Thoracic aorta (tissue), 2 donors: ENCODE data around the gene AK3. TPM values are rescaled to one million over a fixed set of nuclear protein-coding genes. Genes with fewer than 3 reads are reported as not detected.

Experiments used
- ATAC-seq: fragments of 150-250 bp; one replicate; pipeline ENCODE4 v1.8.0; 2017; ENCODE audit warnings: low read depth; ENCODE audit not compliant: insufficient number of reproducible peaks, low FRiP score
- DNase-seq: peaks from one replicate; pipeline ENCODE4 v3.0.0-alpha.2; 2020; ENCODE audit warnings: low spot score
- H3K27ac ChIP-seq, 2 donors: fragments of 200-600 bp; sonication (generic); 1 replicate in 1 of 2; 2 replicates in 1 of 2; pipeline ENCODE4 v1.5.1; 2016; ENCODE audit warnings: mild to moderate bottlenecking in 2 of 2, moderate library complexity in 2 of 2
- H3K27me3 ChIP-seq: fragments of 200-600 bp; sonication (generic); replicated peaks from 2 replicates; pipeline ENCODE4 v1.6.0; 2016; ENCODE audit warnings: mild to moderate bottlenecking; ENCODE audit not compliant: insufficient read depth
- H3K36me3 ChIP-seq: fragments of 200-600 bp; sonication (generic); one replicate; pipeline ENCODE4 v1.5.1; 2016
- H3K4me1 ChIP-seq, 2 donors: fragments of 200-600 bp; sonication (generic); 1 replicate in 1 of 2; 2 replicates in 1 of 2; pipeline versions ENCODE4 v1.5.1 to v1.6.0; 2016; ENCODE audit warnings: low read depth in 2 of 2, mild to moderate bottlenecking in 1 of 2; ENCODE audit not compliant: control insufficient read depth in 1 of 2
- H3K4me3 ChIP-seq: fragments of 200-600 bp; sonication (generic); 2 replicates; pipeline ENCODE4 v1.5.1; 2016; ENCODE audit warnings: mild to moderate bottlenecking
- H3K9me3 ChIP-seq: fragments of 200-600 bp; sonication (generic); 2 replicates; pipeline ENCODE4 v1.5.1; 2016
- CTCF ChIP-seq: fragments of 200-600 bp; sonication (generic); IDR thresholded peaks from one replicate; pipeline ENCODE4 v1.5.1; 2019; ENCODE audit warnings: antibody characterized with exemption
- total RNA-seq, 2 donors: library from RNA; depleted of rRNA; stranded (reverse); fragments of >200 nt; gene quantifications; one replicate each; pipeline versions ENCODE4 v1.1.0 to v1.2.3, GENCODE V29; 2016

The AK3 gene
- total RNA-seq, 2 donors from 2014 or later = 50.5 to 72.9 TPM

GRCh38 chr9:4684820-4685219 lies 56.2 kb downstream of the AK3 start:
- Histone ChIP-seq H3K9me3 (no peaks in the 10 kb centered on the region), H3K4me3 (no peak overlapping the region), H3K27me3 (no peaks in the 10 kb centered on the region), H3K4me1 (peaks cover 44 to 86% of the 10 kb centered on the region in 2 donors), H3K27ac (no peak overlapping the region), H3K36me3 (no peaks in the 10 kb centered on the region)
- ATAC-seq = no peak
- TF ChIP-seq CTCF = no peak
- no peak for DNase-seq

GRCh38 chr9:4680750-4681149 lies 60.3 kb downstream of the AK3 start:
- ATAC-seq = no peak

GRCh38 chr9:4680173-4680525 lies 60.9 kb downstream of the AK3 start:
- ATAC-seq = no peak
- DNase-seq = no peak
- TF ChIP-seq CTCF = no peak

More at GRCh38 chr9:4680750-4681149, 60.3 kb downstream of the AK3 start:
- H3K27me3 ChIP-seq = no peaks in the 10 kb centered on the region
- H3K4me3 ChIP-seq = peak overlapping the region; percentile 89
- H3K9me3 ChIP-seq = no peaks in the 10 kb centered on the region
- no peaks in the 10 kb centered on the region for H3K36me3 ChIP-seq
- H3K27ac ChIP-seq = peak overlapping the region; percentile 96 to 97
- no peak for DNase-seq
- peaks cover 11 to 45% of the 10 kb centered on the region in 2 donors for H3K4me1 ChIP-seq
- TF ChIP-seq CTCF = no peak

GRCh38 chr9:4679268-4680172 lies 61.5 kb downstream of the AK3 start, which contains the start of gene CDC37L1:
Gene CDC37L1, plus strand, starts transcription at chr9:4679569. Its CDS starts 199 bp downstream, at chr9:4679768.
- peak; percentile 85 for TF ChIP-seq CTCF
- H3K36me3 ChIP-seq = no peaks in the 10 kb centered on the region
- H3K27ac ChIP-seq = peak within 1 kb of the TSS; percentile 96 to 97
- no peaks in the 10 kb centered on the region for H3K27me3 ChIP-seq
- ATAC-seq = peak; percentile 97
- no peaks in the 10 kb centered on the region for H3K9me3 ChIP-seq
- DNase-seq = peak; percentile 92
- peak within 1 kb of the TSS; percentile 89 for H3K4me3 ChIP-seq
- peaks cover 10 to 33% of the 10 kb centered on the region in 2 donors for H3K4me1 ChIP-seq

More at GRCh38 chr9:4680173-4680525, 60.9 kb downstream of the AK3 start:
- Histone ChIP-seq H3K36me3 (no peaks in the 10 kb centered on the region), H3K4me3 (peak overlapping the region; percentile 89), H3K27me3 (no peaks in the 10 kb centered on the region), H3K27ac (peak overlapping the region; percentile 96 to 97), H3K9me3 (no peaks in the 10 kb centered on the region), H3K4me1 (peaks cover 10 to 39% of the 10 kb centered on the region in 2 donors)

- no peaks in the 10 kb centered on the region for H3K27me3 ChIP-seq
- no peak for TF ChIP-seq CTCF
- peaks cover 10 to 25% of the 10 kb centered on the region in 2 donors for H3K4me1 ChIP-seq
- peak overlapping the region; percentile 89 for H3K4me3 ChIP-seq
- H3K9me3 ChIP-seq = no peaks in the 10 kb centered on the region
- no peak for DNase-seq
- peak overlapping the region; percentile 96 to 97 for H3K27ac ChIP-seq
- H3K36me3 ChIP-seq = no peaks in the 10 kb centered on the region
- ATAC-seq = no peak
These were observed 62.2 kb downstream of the AK3 start for GRCh38 chr9:4678679-4679267.
